ENCODE results near the gene LINGO4. TPM values are rescaled to one million over a fixed set of nuclear protein-coding genes. Genes with fewer than 3 reads are reported as not detected.

LINGO4 gene
- total RNA-seq, 1 donor from 2014 or later = not detected

DNA sequence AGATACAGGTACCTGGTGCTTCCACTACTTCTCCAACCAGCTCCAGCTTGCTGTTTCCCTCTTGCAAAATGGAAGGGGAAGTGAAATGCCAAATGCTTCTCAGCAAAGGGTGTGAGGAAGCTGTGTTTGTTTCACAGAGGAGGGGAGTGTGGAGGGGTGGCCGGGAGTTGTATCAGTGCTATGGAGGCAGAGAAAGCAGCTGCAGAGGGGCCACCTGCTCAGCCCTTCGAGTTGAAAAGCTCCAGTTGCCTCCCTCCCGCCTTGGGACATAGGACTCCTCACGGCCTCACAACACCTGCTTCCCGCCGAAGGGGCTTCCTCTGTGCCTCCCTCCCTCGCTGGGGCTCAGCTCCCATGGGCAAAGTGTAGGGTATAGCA, 12.1 kb upstream of the LINGO4 start:
- H3K4me1 Mint-ChIP-seq (ENCODE audit: unreplicated experiment) = no peaks in the 10 kb centered on the region
- DNase-seq (ENCODE audit: extremely low spot score, unreplicated experiment) = no peak
- no peaks in the 10 kb centered on the region for H3K9me3 Mint-ChIP-seq (ENCODE audit: unreplicated experiment)
- peaks cover 7% of the 10 kb centered on the region for H3K27me3 Mint-ChIP-seq (ENCODE audit: unreplicated experiment)
- TF ChIP-seq CTCF (IDR thresholded peaks at IDR 0.05) = no peak
- no peaks in the 10 kb centered on the region for H3K36me3 Mint-ChIP-seq (ENCODE audit: unreplicated experiment)
- H3K4me3 Mint-ChIP-seq (ENCODE audit: unreplicated experiment) = no peak overlapping the region
- H3K27ac Mint-ChIP-seq (ENCODE audit: unreplicated experiment) = no peak overlapping the region

GRCh38 chr1:151816548-151817352, 11.5 kb upstream of the LINGO4 start:
- no peaks in the 10 kb centered on the region for H3K4me1 Mint-ChIP-seq (ENCODE audit: unreplicated experiment)
- no peak overlapping the region for H3K4me3 Mint-ChIP-seq (ENCODE audit: unreplicated experiment)
- no peaks in the 10 kb centered on the region for H3K9me3 Mint-ChIP-seq (ENCODE audit: unreplicated experiment)
- H3K36me3 Mint-ChIP-seq (ENCODE audit: unreplicated experiment) = no peaks in the 10 kb centered on the region
- no peak for DNase-seq (ENCODE audit: extremely low spot score, unreplicated experiment)
- H3K27me3 Mint-ChIP-seq (ENCODE audit: unreplicated experiment) = peaks cover 7% of the 10 kb centered on the region
- no peak overlapping the region for H3K27ac Mint-ChIP-seq (ENCODE audit: unreplicated experiment)
- TF ChIP-seq CTCF (IDR thresholded peaks at IDR 0.05) = no peak

- no peaks in the 10 kb centered on the region for H3K36me3 Mint-ChIP-seq (ENCODE audit: unreplicated experiment)
- no peak for DNase-seq (ENCODE audit: extremely low spot score, unreplicated experiment)
- H3K27ac Mint-ChIP-seq (ENCODE audit: unreplicated experiment) = no peak overlapping the region
- no peaks in the 10 kb centered on the region for H3K4me1 Mint-ChIP-seq (ENCODE audit: unreplicated experiment)
- TF ChIP-seq CTCF (IDR thresholded peaks at IDR 0.05) = no peak
- H3K27me3 Mint-ChIP-seq (ENCODE audit: unreplicated experiment) = peaks cover 7% of the 10 kb centered on the region
- no peaks in the 10 kb centered on the region for H3K9me3 Mint-ChIP-seq (ENCODE audit: unreplicated experiment)
- no peak overlapping the region for H3K4me3 Mint-ChIP-seq (ENCODE audit: unreplicated experiment)
Observed at GRCh38 chr1:151815716-151816327, 10.6 kb upstream of the LINGO4 start.

DNA sequence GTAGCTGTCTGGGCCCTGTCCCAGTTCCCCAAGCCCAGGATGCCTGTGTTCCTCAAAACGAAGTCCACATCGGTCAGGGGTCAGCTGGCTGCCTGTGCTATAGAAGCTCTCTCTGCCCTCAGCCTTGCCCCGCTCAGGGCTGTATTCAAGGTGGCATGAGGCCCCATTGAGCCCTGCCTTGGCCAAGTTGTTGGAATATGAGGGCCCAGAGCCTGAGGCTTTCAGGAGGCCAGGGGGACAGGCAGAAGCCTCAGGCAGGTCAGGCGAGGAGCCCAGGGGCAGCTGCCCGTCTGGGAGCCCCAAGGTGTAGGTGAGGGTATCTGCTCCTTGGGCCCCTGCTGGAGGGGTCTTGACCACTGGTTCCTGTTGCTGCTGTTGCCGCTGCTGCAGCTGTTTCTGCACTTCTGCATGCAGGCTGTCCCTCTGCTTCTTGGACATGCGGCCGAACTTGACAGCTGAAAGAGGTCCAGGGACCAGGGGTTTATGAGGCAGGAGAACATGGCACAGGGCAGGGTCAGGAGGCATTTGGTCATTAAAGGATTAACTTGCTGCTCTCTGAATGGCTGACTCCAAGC, 9.8 kb upstream of the LINGO4 start:
- no peak overlapping the region for H3K4me3 Mint-ChIP-seq (ENCODE audit: unreplicated experiment)
- no peaks in the 10 kb centered on the region for H3K36me3 Mint-ChIP-seq (ENCODE audit: unreplicated experiment)
- DNase-seq (ENCODE audit: extremely low spot score, unreplicated experiment) = no peak
- no peaks in the 10 kb centered on the region for H3K9me3 Mint-ChIP-seq (ENCODE audit: unreplicated experiment)
- peaks cover 10% of the 10 kb centered on the region for H3K27me3 Mint-ChIP-seq (ENCODE audit: unreplicated experiment)
- no peak for TF ChIP-seq CTCF (IDR thresholded peaks at IDR 0.05)
- H3K27ac Mint-ChIP-seq (ENCODE audit: unreplicated experiment) = no peak overlapping the region
- no peaks in the 10 kb centered on the region for H3K4me1 Mint-ChIP-seq (ENCODE audit: unreplicated experiment)

GRCh38 chr1:151814426-151814825, 9.2 kb upstream of the LINGO4 start:
- TF ChIP-seq CTCF (IDR thresholded peaks at IDR 0.05) = no peak

More at GRCh38 chr1:151814426-151814825, 9.2 kb upstream of the LINGO4 start:
- Mint-ChIP-seq H3K9me3 (ENCODE audit: unreplicated experiment) (no peaks in the 10 kb centered on the region), H3K36me3 (ENCODE audit: unreplicated experiment) (no peaks in the 10 kb centered on the region), H3K27me3 (ENCODE audit: unreplicated experiment) (peaks cover 12% of the 10 kb centered on the region), H3K4me1 (ENCODE audit: unreplicated experiment) (no peaks in the 10 kb centered on the region), H3K27ac (ENCODE audit: unreplicated experiment) (no peak overlapping the region), H3K4me3 (ENCODE audit: unreplicated experiment) (no peak overlapping the region)
- DNase-seq (ENCODE audit: extremely low spot score, unreplicated experiment) = no peak

Measured in osteocyte (in vitro differentiated cells).